ENCODE data around the gene VPS36.
"Not testable (repeated sequence)": the region's sequence is repeated elsewhere in the genome, so short reads cannot be mapped to it uniquely, and the experiment has no call there.

- not testable (repeated sequence) for TF ChIP-seq CTCF, POLR2A (IDR thresholded peaks at IDR 0.05)
Observed at GRCh38 chr13:52491015-52491414, 40.6 kb upstream of the VPS36 start.
